Suprapubic skin (tissue), 4 donors: ENCODE data around the gene MAN2B2.

Source experiments
- CTCF ChIP-seq, 2 donors: fragments of 200-600 bp in 1 of 2; fragments of 450-650 bp in 1 of 2; sonication (generic) in 1 of 2; IDR thresholded peaks; one replicate each; pipeline ENCODE4 v1.5.1; 2016 to 2019; ENCODE audit warnings: antibody characterized with exemption in 2 of 2, mild to moderate bottlenecking in 1 of 2, moderate library complexity in 1 of 2
- POLR2A ChIP-seq, 2 donors: fragments of 450-650 bp; IDR thresholded peaks; one replicate each; pipeline ENCODE4 v1.6.1; 2017; ENCODE audit warnings: antibody characterized with exemption in 2 of 2, mild to moderate bottlenecking in 2 of 2, moderate library complexity in 2 of 2
- POLR2AphosphoS5 ChIP-seq, 3 donors: sonication (generic); formaldehyde crosslinking; IDR thresholded peaks; one replicate each; pipeline ENCODE4 v1.6.1; 2017; ENCODE audit warnings: antibody characterized with exemption in 3 of 3

DNA sequence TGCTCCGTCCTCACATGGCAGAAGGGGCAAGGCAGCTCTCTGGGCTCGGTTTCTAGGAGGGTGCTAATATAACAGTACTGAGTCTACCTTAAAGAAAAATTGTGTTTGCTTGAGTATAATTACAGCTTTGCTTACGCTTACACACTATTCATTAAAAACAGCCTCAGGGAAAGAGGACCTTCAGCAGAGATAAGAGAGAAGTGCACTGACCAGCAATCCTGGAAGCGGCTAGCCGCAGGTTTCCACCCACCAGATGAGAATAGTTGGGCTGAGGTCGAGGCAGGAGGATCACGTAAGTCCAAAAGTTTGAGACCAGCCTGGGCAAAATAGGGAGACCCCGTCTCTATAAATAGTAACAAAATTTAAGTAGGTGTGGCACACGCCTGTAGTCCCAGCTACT, 50.3 kb downstream of the MAN2B2 start:
- no peak for TF ChIP-seq POLR2A (IDR thresholded peaks at IDR 0.05)
- no peak for TF ChIP-seq CTCF (IDR thresholded peaks at IDR 0.05)
- TF ChIP-seq POLR2AphosphoS5 (IDR thresholded peaks at IDR 0.05): no peak
